ENCODE results near the gene SLC44A3.

GRCh38 chr1:94872771-94873495, 52.8 kb downstream of the SLC44A3 start:
- TF ChIP-seq CTCF (IDR thresholded peaks at IDR 0.05 in 4 of 5, conservative IDR thresholded peaks at IDR 0.05 in 1 of 5) (no peak), POLR2A (IDR thresholded peaks at IDR 0.05) (no peak)
